C4-2B (cell line): Measurements from ENCODE around the gene ZFR.
"Not testable (repeated sequence)": the region's sequence is repeated elsewhere in the genome, so short reads cannot be mapped to it uniquely, and the experiment has no call there.

Experiments used
- H3K27ac ChIP-seq: fragments of 450-650 bp; 2 replicates; pipeline ENCODE4 v1.5.1; 2017
- CTCF ChIP-seq: fragments of 450-650 bp; conservative IDR thresholded peaks from 2 replicates; pipeline ENCODE4 v1.5.1; 2017; ENCODE audit warnings: mild to moderate bottlenecking
- ZFX ChIP-seq: fragments of 450-650 bp; IDR thresholded peaks from 2 replicates; pipeline ENCODE4 v1.6.1; 2017

Gene ZFR

GRCh38 chr5:32326216-32326772 lies 118.2 kb downstream of the ZFR start:
- TF ChIP-seq CTCF, result no peak
- no peak for TF ChIP-seq ZFX
- no peak overlapping the region for H3K27ac ChIP-seq

GRCh38 chr5:32325616-32326015 lies 118.9 kb downstream of the ZFR start:
- TF ChIP-seq ZFX (no peak), CTCF (no peak)
- no peak overlapping the region for H3K27ac ChIP-seq

- no peak for TF ChIP-seq CTCF
- TF ChIP-seq ZFX, result no peak
Measured at GRCh38 chr5:32325062-32325461, 119.5 kb downstream of the ZFR start.

GRCh38 chr5:32323741-32324140 lies 120.8 kb downstream of the ZFR start:
- H3K27ac ChIP-seq, result no peak overlapping the region
- TF ChIP-seq CTCF (no peak), ZFX (no peak)

More at GRCh38 chr5:32325062-32325461, 119.5 kb downstream of the ZFR start:
- H3K27ac ChIP-seq, result no peak overlapping the region

- TF ChIP-seq CTCF (no peak), ZFX (no peak)
Measured at GRCh38 chr5:32322882-32323281, 121.7 kb downstream of the ZFR start.

GRCh38 chr5:32321787-32322186 lies 122.8 kb downstream of the ZFR start:
- H3K27ac ChIP-seq, result not testable (repeated sequence)

More at GRCh38 chr5:32322882-32323281, 121.7 kb downstream of the ZFR start:
- no peak overlapping the region for H3K27ac ChIP-seq

- no peak for TF ChIP-seq CTCF
- no peak for TF ChIP-seq ZFX
- H3K27ac ChIP-seq, result no peak overlapping the region
Measured at GRCh38 chr5:32320576-32320975, 124.0 kb downstream of the ZFR start.

GRCh38 chr5:32319926-32320543 lies 124.5 kb downstream of the ZFR start:
- H3K27ac ChIP-seq, result no peak overlapping the region
- TF ChIP-seq ZFX (no peak), CTCF (no peak)
